Small intestine (tissue), 7 donors: ENCODE measurements around the gene SIVA1. TPM values are rescaled to one million over a fixed set of nuclear protein-coding genes. Genes with fewer than 3 reads are reported as not detected.

Experiments used
- DNase-seq, 2 donors: peaks; one replicate each; pipeline versions ENCODE4 v3.0.0 to v3.0.0-alpha.2; 2013
- FAIRE-seq: peaks from 2 replicates; lab custom pipeline; 2012; peaks lifted over from hg19 to GRCh38; lab: Jason Lieb, UNC
- H3K27ac ChIP-seq, 3 donors: one replicate each; pipeline ENCODE4 v1.5.1; 2013; ENCODE audit warnings: low read length in 2 of 3, mild to moderate bottlenecking in 2 of 3, control low read depth in 1 of 3, inconsistent platforms in 1 of 3, low read depth in 1 of 3, moderate library complexity in 1 of 3
- H3K27me3 ChIP-seq, 3 donors: one replicate each; pipeline ENCODE4 v1.6.1; 2013; ENCODE audit warnings: low read length in 3 of 3, inconsistent platforms in 1 of 3; ENCODE audit not compliant: control insufficient read depth in 3 of 3, insufficient read depth in 3 of 3
- H3K36me3 ChIP-seq, 3 donors: one replicate each; pipeline ENCODE4 v1.6.1; 2013; ENCODE audit warnings: low read length in 3 of 3, inconsistent platforms in 1 of 3, low read depth in 1 of 3, mild to moderate bottlenecking in 1 of 3, moderate library complexity in 1 of 3; ENCODE audit not compliant: control insufficient read depth in 3 of 3, insufficient read depth in 2 of 3
- H3K4me1 ChIP-seq, 3 donors: one replicate each; pipeline ENCODE4 v1.6.1; 2013; ENCODE audit warnings: low read length in 2 of 3, inconsistent platforms in 1 of 3, low read depth in 1 of 3, mild to moderate bottlenecking in 1 of 3, moderate library complexity in 1 of 3; ENCODE audit not compliant: control insufficient read depth in 3 of 3, insufficient read depth in 2 of 3
- H3K4me3 ChIP-seq, 3 donors: one replicate each; pipeline ENCODE4 v1.5.1; 2013; ENCODE audit warnings: low read length in 3 of 3, control low read depth in 1 of 3, inconsistent platforms in 1 of 3, low read depth in 1 of 3, mild to moderate bottlenecking in 1 of 3, moderate library complexity in 1 of 3
- H3K9me3 ChIP-seq, 2 donors: one replicate each; pipeline ENCODE4 v1.6.1; 2013; ENCODE audit warnings: low read depth in 1 of 2, low read length in 1 of 2; ENCODE audit not compliant: control insufficient read depth in 2 of 2, insufficient read depth in 1 of 2
- WGBS, 3 donors: extraction: QIAGEN DNeasy Blood & Tissue Kit; methylation state at CpG; one replicate each; pipeline ENCODE4 v1.1.7; 2013; 5-methylcytosine and 5-hydroxymethylcytosine counted together
- polyA plus RNA-seq, 4 donors: library from polyadenylated mRNA; stranded (reverse) in 3 of 4; unstranded in 1 of 4; fragments of 200-250 nt in 3 of 4; fragments of 120-200 nt in 1 of 4; gene quantifications; one replicate each; pipeline versions ENCODE4 v1.2.1 to v1.2.3, GENCODE V29; 2013
- donor health status: healthy with polysubstance abuse.
- donor health status: control.
- donor health status: control.
- donor health status: Bipolar disorder and iron deficiency.
- donor health status: healthy.

SIVA1 gene
- polyA plus RNA-seq, 4 donors, result 91.9 to 269 (median 140) TPM

- no peak overlapping the region for H3K27ac ChIP-seq
- DNase-seq (no peak), FAIRE-seq (no peak)
- WGBS, 3 donors, result 80 to 83% (median 82%) methylated on average over 15 of the region's 15 CpGs
- peaks cover 0 to 23% (median 0%) of the 10 kb centered on the region in 3 donors for H3K36me3 ChIP-seq
- H3K4me1 ChIP-seq, result peaks cover 2 to 24% (median 3%) of the 10 kb centered on the region in 3 donors
- no peaks in the 10 kb centered on the region for H3K27me3 ChIP-seq
- no peaks in the 10 kb centered on the region for H3K9me3 ChIP-seq
- no peak overlapping the region for H3K4me3 ChIP-seq
Observed at GRCh38 chr14:104803912-104804410, 51.0 kb downstream of the SIVA1 start.

- no peak overlapping the region for H3K4me3 ChIP-seq
- FAIRE-seq (no peak), DNase-seq (no peak)
- no peaks in the 10 kb centered on the region for H3K9me3 ChIP-seq
- peaks cover 0 to 23% (median 0%) of the 10 kb centered on the region in 3 donors for H3K36me3 ChIP-seq
- peaks cover 2 to 22% (median 3%) of the 10 kb centered on the region in 3 donors for H3K4me1 ChIP-seq
- no peak overlapping the region for H3K27ac ChIP-seq
- no peaks in the 10 kb centered on the region for H3K27me3 ChIP-seq
- 84 to 89% (median 85%) methylated on average over 17 to 18 of the region's 18 CpGs for WGBS, 3 donors
Observed at GRCh38 chr14:104804481-104805325, 51.8 kb downstream of the SIVA1 start.

- H3K27me3 ChIP-seq, result no peaks in the 10 kb centered on the region
- WGBS, 3 donors, result 49 to 58% (median 57%) methylated on average over 3 of the region's 3 CpGs
- no peaks in the 10 kb centered on the region for H3K9me3 ChIP-seq
- H3K27ac ChIP-seq, result no peak overlapping the region
- FAIRE-seq (no peak), DNase-seq (no peak)
- H3K36me3 ChIP-seq, result peaks cover 0 to 23% (median 0%) of the 10 kb centered on the region in 3 donors
- no peak overlapping the region for H3K4me3 ChIP-seq
- H3K4me1 ChIP-seq, result peaks cover 2 to 17% (median 3%) of the 10 kb centered on the region in 3 donors
Observed at GRCh38 chr14:104805326-104805678, 52.4 kb downstream of the SIVA1 start.

GRCh38 chr14:104805941-104806624 lies 53.1 kb downstream of the SIVA1 start:
- FAIRE-seq (no peak), DNase-seq (no peak)
- Histone ChIP-seq H3K27me3 (no peaks in the 10 kb centered on the region), H3K4me3 (no peak overlapping the region), H3K36me3 (peaks cover 0 to 26% (median 0%) of the 10 kb centered on the region in 3 donors), H3K4me1 (peaks cover 2 to 17% (median 3%) of the 10 kb centered on the region in 3 donors), H3K27ac (no peak overlapping the region), H3K9me3 (no peaks in the 10 kb centered on the region)
- 62 to 80% (median 70%) methylated on average over 13 to 14 of the region's 14 CpGs for WGBS, 3 donors

- Histone ChIP-seq H3K36me3 (peaks cover 0 to 27% (median 0%) of the 10 kb centered on the region in 3 donors), H3K4me3 (no peak overlapping the region), H3K4me1 (peaks cover 0 to 9% (median under 1%) of the 10 kb centered on the region in 3 donors), H3K9me3 (no peaks in the 10 kb centered on the region), H3K27ac (no peak overlapping the region), H3K27me3 (no peaks in the 10 kb centered on the region)
- DNase-seq (no peak), FAIRE-seq (no peak)
- 86 to 88% (median 86%) methylated on average over 10 of the region's 10 CpGs for WGBS, 3 donors
Observed at GRCh38 chr14:104806625-104807465, 53.9 kb downstream of the SIVA1 start.

- Histone ChIP-seq H3K4me3 (no peak overlapping the region), H3K9me3 (no peaks in the 10 kb centered on the region), H3K4me1 (no peaks in the 10 kb centered on the region), H3K27me3 (no peaks in the 10 kb centered on the region), H3K36me3 (peaks cover 0 to 18% (median 0%) of the 10 kb centered on the region in 3 donors), H3K27ac (no peak overlapping the region)
- no peak for FAIRE-seq
- DNase-seq, result no peak
- WGBS, 3 donors, result 82 to 84% (median 83%) methylated on average over 5 to 6 of the region's 6 CpGs
Observed at GRCh38 chr14:104808456-104808855, 55.5 kb downstream of the SIVA1 start.
